MCF 10A (cell line): Measurements from ENCODE around the gene CLDN5. TPM values are rescaled to one million over a fixed set of nuclear protein-coding genes. Genes with fewer than 3 reads are reported as not detected.

Experiments used
- BruUV-seq: library from RNA; stranded (reverse); fragments of 400-500 nt; replicated peaks from 2 replicates; lab custom pipeline; 2021; lab: Mats Ljungman, UMichigan
- CTCF ChIA-PET: fragments of 300-600 bp; sonication (Branson Sonifier 250); formaldehyde crosslinking; extraction: SDS; loops from one replicate; lab custom pipeline; 2021; ENCODE audit warnings: antibody characterized with exemption, inconsistent platforms; lab: Yijun Ruan, JAX
- POLR2A ChIA-PET: fragments of 300-600, 350-650 bp; sonication (Branson Sonifier 250); formaldehyde crosslinking; extraction: SDS; loops from one replicate; lab custom pipeline; 2020; ENCODE audit warnings: antibody characterized with exemption, inconsistent platforms; lab: Yijun Ruan, JAX
- DNase-seq: peaks from one replicate; pipeline ENCODE4 v3.0.0-alpha.2; 2018; ENCODE audit not compliant: unreplicated experiment
- H3K27ac Mint-ChIP-seq: one replicate; pipeline ENCODE4 v1.8.0; 2022; ENCODE audit warnings: mild to moderate bottlenecking, low read depth, mixed read lengths; ENCODE audit not compliant: unreplicated experiment
- H3K27me3 Mint-ChIP-seq: one replicate; pipeline ENCODE4 v1.8.0; 2022; ENCODE audit warnings: mixed read lengths; ENCODE audit not compliant: insufficient read depth, unreplicated experiment
- H3K36me3 Mint-ChIP-seq: one replicate; pipeline ENCODE4 v1.8.0; 2022; ENCODE audit warnings: mild to moderate bottlenecking, moderate library complexity, mixed read lengths; ENCODE audit not compliant: insufficient read depth, unreplicated experiment
- H3K4me1 Mint-ChIP-seq: one replicate; pipeline ENCODE4 v1.8.0; 2022; ENCODE audit warnings: mixed read lengths; ENCODE audit not compliant: insufficient read depth, unreplicated experiment
- H3K4me3 Mint-ChIP-seq: one replicate; pipeline ENCODE4 v1.8.0; 2022; ENCODE audit warnings: mild to moderate bottlenecking, moderate library complexity, mixed read lengths; ENCODE audit not compliant: unreplicated experiment
- H3K9me3 Mint-ChIP-seq: one replicate; pipeline ENCODE4 v1.8.0; 2022; ENCODE audit warnings: mixed read lengths; ENCODE audit not compliant: unreplicated experiment
- intact Hi-C: fragments of 100-400 bp; cut with micrococcal nuclease; formaldehyde crosslinking; loops from 2 replicates; pipeline ENCODE4 v1.14.1; 2022
- total RNA-seq: library from RNA; stranded (reverse); gene quantifications from 2 replicates; pipeline ENCODE4 v1.2.3, GENCODE V29; 2022
- TF ChIP-seq, protein P1 (sequence below): fragments of 200-600 bp; IDR thresholded peaks from one replicate; pipeline ENCODE4 v1.8.0; 2022; ENCODE audit warnings: antibody characterized with exemption, mild to moderate bottlenecking; ENCODE audit not compliant: unreplicated experiment

The CLDN5 gene
- total RNA-seq, 1 experiment from 2014 or later: not detected

DNA sequence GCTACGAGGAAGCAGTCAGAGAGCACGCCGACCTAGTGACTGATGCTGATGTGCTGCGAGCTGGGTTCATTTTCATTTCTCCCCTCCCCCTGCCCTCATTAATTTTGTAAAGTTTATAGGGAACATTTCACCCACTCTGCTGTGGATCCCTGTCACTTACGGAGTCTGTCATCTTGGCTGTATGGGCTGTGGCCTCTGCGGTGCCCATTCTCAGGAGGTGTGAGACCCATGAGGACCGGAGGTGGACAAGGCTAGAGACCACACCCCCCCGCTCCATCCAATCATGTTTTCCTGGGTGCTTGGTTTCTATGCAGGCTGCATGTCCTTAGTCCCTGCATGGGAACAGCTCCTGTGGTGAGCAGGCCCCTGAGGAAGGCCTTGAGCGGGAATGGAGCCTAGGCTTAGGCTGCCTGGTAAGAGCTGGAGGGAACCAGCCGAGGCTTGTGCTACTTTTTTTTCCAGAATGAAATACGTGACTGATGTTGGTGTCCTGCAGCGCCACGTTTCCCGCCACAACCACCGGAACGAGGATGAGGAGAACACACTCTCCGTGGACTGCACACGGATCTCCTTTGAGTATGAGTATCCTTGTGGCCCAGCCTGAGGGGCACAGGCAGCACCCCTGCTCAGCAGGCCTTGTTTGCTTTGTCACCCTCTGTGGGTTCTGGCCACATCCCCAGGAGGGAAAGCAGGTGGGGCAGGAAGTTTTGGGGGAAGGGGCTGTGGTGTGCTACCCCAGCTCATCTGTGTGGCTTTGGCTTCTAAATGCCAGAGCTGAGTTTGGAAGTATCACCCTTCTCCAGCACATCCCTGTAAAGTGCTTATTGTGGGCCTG, 19.1 kb downstream of the CLDN5 start:
- TF ChIP-seq, protein P1, sequence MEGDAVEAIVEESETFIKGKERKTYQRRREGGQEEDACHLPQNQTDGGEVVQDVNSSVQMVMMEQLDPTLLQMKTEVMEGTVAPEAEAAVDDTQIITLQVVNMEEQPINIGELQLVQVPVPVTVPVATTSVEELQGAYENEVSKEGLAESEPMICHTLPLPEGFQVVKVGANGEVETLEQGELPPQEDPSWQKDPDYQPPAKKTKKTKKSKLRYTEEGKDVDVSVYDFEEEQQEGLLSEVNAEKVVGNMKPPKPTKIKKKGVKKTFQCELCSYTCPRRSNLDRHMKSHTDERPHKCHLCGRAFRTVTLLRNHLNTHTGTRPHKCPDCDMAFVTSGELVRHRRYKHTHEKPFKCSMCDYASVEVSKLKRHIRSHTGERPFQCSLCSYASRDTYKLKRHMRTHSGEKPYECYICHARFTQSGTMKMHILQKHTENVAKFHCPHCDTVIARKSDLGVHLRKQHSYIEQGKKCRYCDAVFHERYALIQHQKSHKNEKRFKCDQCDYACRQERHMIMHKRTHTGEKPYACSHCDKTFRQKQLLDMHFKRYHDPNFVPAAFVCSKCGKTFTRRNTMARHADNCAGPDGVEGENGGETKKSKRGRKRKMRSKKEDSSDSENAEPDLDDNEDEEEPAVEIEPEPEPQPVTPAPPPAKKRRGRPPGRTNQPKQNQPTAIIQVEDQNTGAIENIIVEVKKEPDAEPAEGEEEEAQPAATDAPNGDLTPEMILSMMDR: no peak
- Mint-ChIP-seq H3K27ac (no peak overlapping the region), H3K36me3 (peaks cover 14% of the 10 kb centered on the region), H3K4me3 (no peak overlapping the region), H3K4me1 (no peaks in the 10 kb centered on the region), H3K27me3 (no peaks in the 10 kb centered on the region), H3K9me3 (no peaks in the 10 kb centered on the region)
- CTCF ChIA-PET: interaction anchor here (0.7 to 1.0 kb wide), 3 partner anchors 9 to 121 kb away, joined by 3 to 4 read pairs (median 3); no protein-coding TSS in a partner anchor
- no peak for DNase-seq
- POLR2A ChIA-PET: no interaction called here
- intact Hi-C loops: no loop called here
- no TSS peak for BruUV-seq

DNA sequence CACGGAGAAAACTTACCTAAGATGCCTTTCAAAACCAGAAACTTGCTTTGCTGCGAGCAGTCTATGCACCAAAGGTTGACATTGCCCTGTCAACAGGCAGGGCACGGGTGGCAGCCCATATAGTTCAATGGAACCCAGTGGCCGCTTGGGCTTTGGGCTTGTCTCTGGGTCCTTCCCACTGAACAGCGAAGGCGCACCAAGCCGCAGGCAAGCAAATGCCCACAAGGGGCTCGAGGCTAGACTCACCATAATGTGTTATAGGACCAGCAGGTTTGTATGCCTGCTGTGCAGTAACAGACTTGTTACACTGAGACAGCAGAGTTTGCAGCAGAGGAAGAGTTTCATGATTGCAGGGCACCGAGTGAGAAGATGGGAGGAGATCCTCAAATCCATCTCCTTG, 20.3 kb downstream of the CLDN5 start:
- Mint-ChIP-seq H3K9me3 (no peaks in the 10 kb centered on the region), H3K27me3 (no peaks in the 10 kb centered on the region), H3K4me3 (no peak overlapping the region), H3K36me3 (peaks cover 14% of the 10 kb centered on the region), H3K27ac (no peak overlapping the region), H3K4me1 (no peaks in the 10 kb centered on the region)
- intact Hi-C loops: no loop called here
- ChIA-PET CTCF (interaction anchor here (0.8 kb wide), 1 partner anchor 241 kb away, joined by 4 read pairs; no protein-coding TSS in a partner anchor), POLR2A (interaction anchor here (0.7 kb wide), 1 partner anchor 56 kb away, joined by 4 read pairs; no protein-coding TSS in a partner anchor)
- TF ChIP-seq, protein P1: no peak
- DNase-seq: no peak
- no TSS peak for BruUV-seq

DNA sequence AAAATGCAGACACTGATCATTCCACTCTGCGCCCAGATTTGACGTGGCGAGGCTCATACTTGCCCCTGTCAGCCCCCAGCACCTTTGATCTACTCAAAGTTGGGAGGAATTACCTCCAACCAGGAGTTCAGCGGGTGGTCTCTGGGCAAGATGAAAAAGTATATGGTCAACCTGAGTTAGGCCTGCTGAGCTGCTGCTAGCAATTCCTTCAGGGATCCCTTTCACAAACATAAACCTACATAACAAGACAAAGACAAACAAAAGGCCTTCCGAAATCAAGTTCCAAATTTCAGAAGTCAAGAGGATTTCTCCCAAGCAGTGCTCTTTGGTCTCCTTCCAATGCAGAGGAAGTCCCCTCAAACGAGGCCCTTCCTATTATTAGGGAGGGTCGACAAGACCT, 20.8 kb downstream of the CLDN5 start:
- intact Hi-C loops: no loop called here

More for the DNA sequence above, 20.8 kb downstream of the CLDN5 start:
- TF ChIP-seq, protein P1: no peak
- no TSS peak for BruUV-seq
- ChIA-PET POLR2A (interaction anchor here (0.6 kb wide), 1 partner anchor 71 kb away, joined by 3 read pairs; no protein-coding TSS in a partner anchor), CTCF (interaction anchor here (0.7 to 0.9 kb wide), 3 partner anchors 11 to 410 kb away, joined by 3 to 4 read pairs (median 4); no protein-coding TSS in a partner anchor)
- Mint-ChIP-seq H3K27ac (no peak overlapping the region), H3K27me3 (no peaks in the 10 kb centered on the region), H3K4me1 (no peaks in the 10 kb centered on the region), H3K36me3 (peaks cover 14% of the 10 kb centered on the region), H3K9me3 (no peaks in the 10 kb centered on the region), H3K4me3 (no peak overlapping the region)
- DNase-seq: no peak
